HL-60 (cell line): ENCODE data around the gene FAM90A1.
"Not testable (repeated sequence)": the region's sequence is repeated elsewhere in the genome, so short reads cannot be mapped to it uniquely, and the experiment has no call there.

ENCODE experiments used
- DNase-seq, 2 experiments: peaks; one replicate each; pipeline ENCODE4 v3.0.0-alpha.2; 2010 to 2020; ENCODE audit warnings: low read depth in 1 of 2, low spot score in 1 of 2
- H3K27ac ChIP-seq: fragments of 250-450 bp; sonication (Bioruptor Pico); replicated peaks from 2 replicates; pipeline ENCODE4 v1.5.1; 2020; ENCODE audit warnings: mild to moderate bottlenecking, moderate library complexity
- H3K27me3 ChIP-seq: fragments of 250-450 bp; sonication (Bioruptor Pico); 2 replicates; pipeline ENCODE4 v1.5.1; 2021; ENCODE audit warnings: mild to moderate bottlenecking, moderate library complexity; ENCODE audit not compliant: insufficient read depth, poor library complexity, severe bottlenecking
- H3K4me3 ChIP-seq: replicated peaks from 2 replicates; pipeline ENCODE4 v1.5.1; 2011; ENCODE audit warnings: mild to moderate bottlenecking, control low read depth, low read length; ENCODE audit not compliant: insufficient read depth

The FAM90A1 gene

DNA sequence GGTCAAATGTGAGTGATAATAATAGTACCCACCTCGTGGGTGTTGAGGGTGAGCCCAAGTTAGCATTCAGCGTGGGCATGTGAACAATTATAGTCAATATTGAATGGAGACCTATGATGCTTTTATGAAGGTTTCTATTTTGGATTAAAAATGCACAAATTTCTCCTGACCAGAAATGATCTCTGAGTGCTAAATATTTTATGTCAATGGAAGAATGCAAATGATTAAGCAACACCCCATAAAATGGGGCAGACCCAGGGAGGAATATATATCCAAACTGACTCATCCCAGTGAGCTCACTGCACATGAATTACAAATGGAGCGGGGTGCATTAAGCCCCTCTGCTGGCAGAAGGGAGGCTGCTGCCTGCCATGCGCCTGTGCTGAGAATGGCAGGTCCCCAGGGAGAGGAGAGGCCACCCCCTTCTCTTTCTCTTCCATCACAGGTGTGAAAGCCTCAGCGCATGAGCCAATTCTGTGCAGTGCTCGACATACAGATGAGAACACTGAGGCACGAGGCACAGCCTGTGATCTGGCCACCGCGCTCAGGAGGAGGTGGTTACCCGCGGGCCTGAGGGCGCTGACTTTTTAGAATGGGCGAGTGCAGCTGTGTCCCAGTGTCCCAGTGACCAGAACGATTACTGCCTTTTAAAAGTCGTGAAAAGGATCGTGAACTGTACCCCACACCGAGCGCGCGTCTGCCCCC, 14.7 kb upstream of the FAM90A1 start:
- H3K4me3 ChIP-seq = peak overlapping the region; percentile 62
- not testable (repeated sequence) for H3K27me3 ChIP-seq
- peak in 1 of 2 experiments; percentile 19 for DNase-seq
- peak overlapping the region; percentile 72 for H3K27ac ChIP-seq

DNA sequence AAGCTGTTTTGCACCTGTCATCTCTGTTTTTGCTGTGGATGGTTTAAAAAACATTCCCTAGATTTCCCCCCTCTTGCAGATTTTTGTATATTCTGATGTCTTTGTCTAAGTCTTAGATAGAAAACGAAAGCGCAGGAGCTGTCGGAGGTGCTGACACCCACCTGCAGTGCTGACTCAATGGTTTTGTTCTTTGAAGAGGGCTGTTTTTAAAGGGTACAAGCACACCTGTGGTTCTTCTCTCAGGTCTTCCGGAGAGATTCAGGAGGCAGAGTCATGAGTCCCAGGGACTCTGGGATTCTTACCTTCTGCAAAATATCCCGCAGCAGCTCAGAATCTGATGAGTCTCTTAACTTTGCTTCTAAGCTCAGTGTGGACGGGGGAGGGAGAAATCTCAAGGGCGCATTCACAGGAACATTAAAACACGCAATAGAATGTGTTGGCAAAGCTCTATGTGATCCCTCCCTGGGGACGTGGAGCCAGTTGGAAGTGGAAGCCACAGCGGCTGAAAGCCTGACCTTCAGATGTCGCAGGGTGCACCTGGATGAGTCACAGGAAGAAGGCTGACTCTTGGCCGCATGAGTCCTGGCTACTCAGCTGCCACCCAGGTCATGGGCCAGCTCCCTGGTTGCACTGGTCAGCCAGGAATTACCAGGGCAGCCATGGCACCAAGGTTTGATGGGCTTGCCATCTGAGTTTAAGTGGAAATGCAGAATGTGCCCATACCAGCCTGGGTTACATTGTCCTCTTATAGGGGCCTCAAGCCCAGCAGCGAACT, 13.1 kb upstream of the FAM90A1 start:
- H3K27ac ChIP-seq, H3K4me3 ChIP-seq, DNase-seq, H3K27me3 ChIP-seq: not testable (repeated sequence)

DNA sequence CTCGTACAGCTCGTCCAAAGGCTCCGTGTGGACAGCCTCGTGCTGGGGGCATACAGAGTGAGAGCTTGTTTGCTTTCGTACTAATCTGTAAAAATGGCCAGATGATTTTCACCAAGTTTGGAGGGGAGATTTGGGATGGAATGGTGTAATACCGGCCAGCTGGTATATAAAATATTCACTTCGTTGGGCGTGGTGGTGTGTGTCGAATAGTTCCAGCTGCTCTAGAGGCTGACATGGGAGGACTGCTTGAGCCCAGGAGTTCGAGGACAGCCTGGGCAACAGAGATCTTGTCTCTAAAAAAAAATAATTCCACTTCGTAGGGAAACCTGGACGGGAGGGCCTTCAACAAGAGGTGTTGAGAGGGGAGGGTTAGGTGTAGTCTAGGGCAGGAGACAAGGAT, 9.6 kb upstream of the FAM90A1 start:
- H3K4me3 ChIP-seq, H3K27ac ChIP-seq, DNase-seq, H3K27me3 ChIP-seq: not testable (repeated sequence)

DNA sequence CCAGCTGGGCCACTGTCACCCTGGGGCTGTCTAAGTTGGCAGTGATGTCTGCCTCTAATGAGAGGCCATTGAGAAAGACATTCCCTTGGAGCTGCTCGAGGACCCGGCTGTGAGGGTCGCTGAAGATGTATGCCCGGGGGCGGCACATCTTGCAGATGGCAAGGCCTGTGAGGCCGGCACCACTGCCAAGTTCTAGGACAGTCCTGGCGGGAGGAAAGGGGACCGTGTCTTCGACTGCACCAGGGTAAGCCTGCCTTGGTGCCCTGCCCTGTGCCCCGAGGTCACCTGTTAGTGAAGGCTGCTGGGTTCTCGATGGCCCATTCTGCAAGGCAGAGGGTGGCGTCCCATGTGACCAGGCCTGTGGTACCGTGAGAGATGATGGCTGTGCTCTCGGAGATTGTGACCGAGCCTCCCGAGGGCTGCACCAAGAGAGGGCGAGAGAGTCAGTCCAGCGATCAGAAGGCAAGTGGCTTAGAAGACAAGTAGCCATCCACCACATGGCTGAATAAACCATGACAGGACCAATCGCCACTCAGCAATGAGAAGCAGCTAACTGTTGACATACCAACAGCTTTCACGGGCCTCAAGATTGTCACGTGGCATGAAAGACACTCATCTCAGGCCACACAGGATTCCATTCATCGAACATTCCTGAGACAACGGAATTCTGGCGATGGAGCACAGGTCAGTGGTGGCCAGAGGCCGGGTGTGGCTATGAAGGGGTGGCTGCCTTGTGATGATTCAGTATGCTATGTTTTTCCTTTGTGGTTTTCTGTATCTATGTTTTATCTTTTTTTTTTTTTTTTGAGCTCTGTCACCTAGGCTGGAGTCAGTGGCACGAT, 8.1 kb upstream of the FAM90A1 start:
- not testable (repeated sequence) for H3K4me3 ChIP-seq, DNase-seq, H3K27ac ChIP-seq, H3K27me3 ChIP-seq

DNA sequence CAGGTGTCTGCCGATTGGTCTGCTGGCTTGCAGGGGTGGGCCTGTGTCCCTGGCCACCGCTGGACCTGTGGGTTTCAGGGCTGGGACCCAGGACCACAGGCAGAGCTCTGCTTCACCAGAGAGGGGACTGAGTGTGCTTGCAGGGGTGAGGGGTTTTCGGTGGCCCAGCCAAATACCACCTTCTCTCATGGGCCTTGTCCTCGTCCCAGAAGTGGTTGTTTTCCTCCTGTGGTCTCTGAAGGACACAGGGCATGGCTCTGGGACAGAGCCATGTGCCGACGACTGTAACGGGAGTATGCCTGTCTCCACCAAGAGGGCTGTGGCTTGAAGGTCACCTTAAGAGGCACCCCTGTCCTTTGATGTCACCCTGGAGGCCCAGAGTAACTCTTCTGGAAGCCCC, 7.3 kb upstream of the FAM90A1 start:
- not testable (repeated sequence) for H3K27me3 ChIP-seq, DNase-seq, H3K4me3 ChIP-seq, H3K27ac ChIP-seq

DNA sequence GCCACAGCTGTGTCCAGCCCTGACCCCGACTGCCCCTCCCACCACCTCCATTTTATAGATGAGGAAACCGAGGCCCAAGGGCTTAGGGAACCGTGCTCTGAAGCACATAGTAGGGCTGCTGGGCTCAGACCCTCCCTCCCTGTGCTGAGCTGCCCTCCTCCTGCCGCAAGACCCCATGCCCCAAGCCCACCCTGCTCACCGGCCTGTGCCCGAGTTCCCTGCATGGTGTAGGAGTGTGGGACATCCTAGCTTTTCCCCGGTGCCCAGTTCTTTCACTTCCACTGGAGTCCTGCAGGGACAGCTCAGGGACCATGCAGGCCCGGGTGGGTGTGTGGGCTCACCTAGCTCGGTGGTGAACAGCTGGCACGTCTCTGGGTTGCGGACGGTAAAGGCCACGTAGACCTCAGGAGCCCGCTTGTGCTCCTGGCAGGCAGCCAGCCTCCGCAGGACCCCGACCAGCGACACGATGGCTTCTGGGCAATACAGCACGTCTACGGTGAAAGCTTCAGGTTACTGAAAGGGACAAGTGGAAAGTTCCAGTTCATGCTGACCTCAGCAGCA, 6.6 kb upstream of the FAM90A1 start:
- H3K27ac ChIP-seq, DNase-seq, H3K27me3 ChIP-seq, H3K4me3 ChIP-seq: not testable (repeated sequence)

DNA sequence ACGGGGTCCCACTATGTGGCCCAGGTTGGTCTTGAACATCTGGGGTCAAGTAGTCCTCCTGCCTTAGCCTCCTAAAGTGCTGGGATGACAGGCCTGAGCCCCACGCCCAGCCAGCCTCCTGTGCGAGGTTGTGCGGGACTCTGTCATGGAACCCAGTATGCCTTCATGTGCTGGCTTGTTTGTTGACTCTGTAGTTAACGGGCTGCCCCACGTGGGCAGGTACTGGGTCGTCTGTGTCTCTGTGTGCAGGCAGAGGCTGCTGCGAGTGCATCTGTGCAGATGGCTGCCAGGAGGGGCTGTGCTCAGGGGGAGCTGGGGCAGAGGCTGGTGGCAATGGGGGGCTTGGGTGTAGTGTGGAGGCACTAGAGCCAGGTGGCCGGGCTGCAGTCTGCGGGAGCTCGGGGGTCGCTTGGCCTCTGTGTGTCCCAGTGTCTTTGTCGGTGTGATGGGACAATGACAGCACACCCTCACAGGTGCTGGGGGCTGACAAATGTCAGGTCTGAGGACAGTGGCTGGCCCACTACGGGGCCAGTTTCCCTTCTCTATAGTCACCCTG, 6.0 kb upstream of the FAM90A1 start:
- not testable (repeated sequence) for H3K27ac ChIP-seq, H3K4me3 ChIP-seq, DNase-seq, H3K27me3 ChIP-seq

DNA sequence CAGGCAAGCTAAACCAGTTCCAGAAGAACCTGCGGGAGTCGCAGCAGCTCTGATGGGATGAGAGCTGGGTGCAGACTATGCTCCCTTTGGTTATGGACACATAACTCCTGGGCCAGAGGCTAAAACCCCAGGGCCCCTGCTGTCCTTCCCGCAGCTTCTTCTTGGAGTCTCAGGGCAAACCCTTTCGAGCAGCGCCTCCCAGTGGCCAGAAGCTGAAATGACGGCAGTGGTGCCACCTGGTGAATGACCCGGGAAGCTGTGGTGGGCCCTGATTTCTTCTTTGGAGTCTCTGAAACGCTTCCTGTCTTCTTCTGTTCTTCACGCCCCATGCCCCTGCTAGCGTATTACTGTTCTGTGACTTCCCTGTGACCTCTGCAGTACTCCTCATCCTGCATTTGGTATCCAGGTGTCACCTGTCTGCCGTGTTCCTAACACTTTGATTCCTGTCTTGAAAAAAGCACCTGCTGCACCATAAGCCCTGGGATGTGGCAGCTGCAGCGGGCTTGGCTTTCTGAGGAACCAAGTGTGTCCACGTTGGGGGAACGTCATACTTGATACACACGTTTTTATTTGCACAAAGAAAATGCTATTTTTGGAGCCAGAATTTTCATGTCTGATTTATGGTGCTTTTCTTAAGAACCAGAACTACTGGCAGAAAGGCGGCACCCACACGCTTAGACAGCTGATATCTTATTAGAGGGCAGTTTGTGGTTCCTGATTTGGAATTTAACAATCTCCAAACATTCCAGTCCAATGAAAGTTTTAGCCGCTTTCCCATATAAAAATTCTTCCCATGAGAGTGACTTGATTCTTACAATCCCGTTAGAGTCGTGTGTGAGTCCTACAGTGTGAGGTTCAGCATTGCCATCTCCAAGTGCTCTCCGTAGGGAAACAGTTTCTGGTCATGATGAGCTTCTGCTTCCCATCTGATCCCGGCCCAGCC, 4.5 kb upstream of the FAM90A1 start:
- not testable (repeated sequence) for H3K27me3 ChIP-seq, H3K27ac ChIP-seq, H3K4me3 ChIP-seq
- peak in 1 of 2 experiments; percentile 69 for DNase-seq

DNA sequence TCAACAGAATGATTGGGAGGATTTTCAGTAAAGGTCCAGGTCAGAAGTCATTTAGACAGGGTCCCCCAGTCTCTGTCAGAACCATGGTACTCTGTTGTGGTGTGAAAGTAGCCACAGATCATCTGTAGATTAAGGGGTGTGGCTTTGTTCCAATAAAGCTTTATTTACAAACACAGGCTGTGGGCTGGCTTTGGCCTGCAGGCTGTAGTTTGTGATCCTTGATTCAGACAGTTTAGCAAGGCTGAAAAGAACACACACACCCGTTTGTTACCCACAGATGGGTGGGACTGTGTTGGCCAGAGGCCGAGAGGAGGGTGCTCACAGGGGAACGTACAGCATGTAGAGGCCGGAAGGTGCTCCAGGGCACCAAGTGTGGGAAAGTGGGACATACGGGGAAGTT, 3.6 kb upstream of the FAM90A1 start:
- H3K27me3 ChIP-seq, DNase-seq, H3K27ac ChIP-seq, H3K4me3 ChIP-seq: not testable (repeated sequence)

DNA sequence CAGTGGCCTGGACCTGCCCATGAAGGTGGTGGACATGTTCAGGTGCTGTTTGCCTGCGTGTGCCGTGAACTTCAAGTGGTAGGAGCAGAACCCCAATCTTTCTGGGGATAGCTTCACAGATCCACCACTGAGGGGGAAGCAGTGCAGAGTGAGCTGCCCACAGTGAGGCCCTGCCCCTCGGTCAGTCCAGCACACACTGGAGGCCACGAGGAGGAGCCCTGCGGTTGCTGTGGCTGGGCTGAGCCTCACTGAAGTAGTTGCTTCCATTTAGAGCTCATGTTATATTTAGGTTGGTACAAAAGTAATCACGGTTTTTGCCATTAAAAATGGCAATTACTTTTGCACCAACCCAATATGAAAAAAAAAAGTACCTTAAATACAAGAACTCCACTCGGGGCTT, 2.1 kb upstream of the FAM90A1 start:
- not testable (repeated sequence) for H3K27ac ChIP-seq, DNase-seq, H3K27me3 ChIP-seq, H3K4me3 ChIP-seq

DNA sequence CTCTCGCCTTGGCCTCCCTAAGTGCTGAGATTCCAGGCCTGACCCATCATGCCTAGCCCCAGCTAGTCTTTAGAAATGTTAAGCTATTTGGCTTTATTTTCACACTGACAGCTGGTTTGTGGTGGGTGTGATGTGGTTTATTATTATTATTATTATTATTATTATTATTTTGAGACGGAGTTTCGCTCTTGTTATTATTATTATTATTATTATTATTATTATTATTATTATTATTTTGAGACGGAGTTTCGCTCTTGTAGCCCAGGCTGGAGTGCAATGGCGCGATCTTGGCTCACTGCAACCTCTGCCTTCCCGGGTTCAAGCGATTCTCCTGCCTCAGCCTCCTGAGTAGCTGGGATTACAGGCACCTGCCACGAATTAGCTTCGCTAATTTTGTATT, 1.2 kb upstream of the FAM90A1 start:
- not testable (repeated sequence) for H3K27me3 ChIP-seq, H3K4me3 ChIP-seq, DNase-seq, H3K27ac ChIP-seq

DNA sequence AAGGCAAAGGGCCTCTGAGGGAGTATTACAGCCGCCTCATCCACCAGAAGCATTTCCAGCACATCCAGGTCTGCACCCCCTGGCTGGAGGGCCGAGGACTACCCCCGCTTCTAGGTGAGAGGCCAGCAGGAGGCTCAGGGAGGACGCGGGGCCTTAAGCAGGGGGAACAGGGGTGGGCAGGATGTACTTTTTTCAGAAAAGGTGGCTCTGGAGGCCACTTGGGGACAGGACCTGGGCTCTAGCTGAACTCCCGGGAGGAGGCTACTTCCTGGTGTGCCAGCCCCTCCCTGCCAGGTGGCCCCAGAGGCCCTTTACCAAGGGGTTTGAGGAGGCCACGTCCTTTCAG, 287 bp upstream of the FAM90A1 start:
- DNase-seq, H3K27ac ChIP-seq, H3K4me3 ChIP-seq, H3K27me3 ChIP-seq: not testable (repeated sequence)
